ENCODE results near the gene RFX6. TPM values are rescaled to one million over a fixed set of nuclear protein-coding genes. Genes with fewer than 3 reads are reported as not detected.

RFX6 gene
- total RNA-seq, 1 experiment from 2014 or later = not detected

- Histone ChIP-seq H3K36me3 (no peaks in the 10 kb centered on the region), H3K4me3 (no peak overlapping the region), H3K27me3 (no peaks in the 10 kb centered on the region), H3K9me3 (replicated peaks) (no peaks in the 10 kb centered on the region), H3K27ac (no peak overlapping the region), H3K4me1 (no peaks in the 10 kb centered on the region)
- no peak for DNase-seq
These were observed 52.8 kb downstream of the RFX6 start for GRCh38 chr6:116929825-116930224.

- H3K4me1 ChIP-seq = no peaks in the 10 kb centered on the region
- no peak overlapping the region for H3K4me3 ChIP-seq
- no peaks in the 10 kb centered on the region for H3K27me3 ChIP-seq
- no peak for DNase-seq
- no peak overlapping the region for H3K27ac ChIP-seq
- no peaks in the 10 kb centered on the region for H3K9me3 ChIP-seq (replicated peaks)
- H3K36me3 ChIP-seq = no peaks in the 10 kb centered on the region
These were observed 54.4 kb downstream of the RFX6 start for GRCh38 chr6:116931456-116931855.

- Histone ChIP-seq H3K4me1 (no peaks in the 10 kb centered on the region), H3K27me3 (no peaks in the 10 kb centered on the region), H3K4me3 (no peak overlapping the region), H3K9me3 (replicated peaks) (no peaks in the 10 kb centered on the region), H3K27ac (no peak overlapping the region), H3K36me3 (no peaks in the 10 kb centered on the region)
- no peak for DNase-seq
These were observed 55.5 kb downstream of the RFX6 start for GRCh38 chr6:116932496-116932895.

- Histone ChIP-seq H3K36me3 (no peaks in the 10 kb centered on the region), H3K4me1 (no peaks in the 10 kb centered on the region), H3K27me3 (no peaks in the 10 kb centered on the region), H3K9me3 (replicated peaks) (no peaks in the 10 kb centered on the region), H3K27ac (no peak overlapping the region), H3K4me3 (no peak overlapping the region)
- DNase-seq = no peak
These were observed 56.4 kb downstream of the RFX6 start for GRCh38 chr6:116933485-116933884.

- 0 out of 2 replicates have a peak, but pooled peaks cover 3% of the 10 kb centered on the region for H3K27me3 ChIP-seq
- no peak for DNase-seq
- no peaks in the 10 kb centered on the region for H3K4me1 ChIP-seq
- no peak overlapping the region for H3K27ac ChIP-seq
- H3K36me3 ChIP-seq = no peaks in the 10 kb centered on the region
- H3K4me3 ChIP-seq = no peak overlapping the region
- no peaks in the 10 kb centered on the region for H3K9me3 ChIP-seq (replicated peaks)
These were observed 61.3 kb downstream of the RFX6 start for GRCh38 chr6:116938305-116938704.

GRCh38 chr6:116941727-116942126 lies 64.7 kb downstream of the RFX6 start:
- Histone ChIP-seq H3K4me1 (no peaks in the 10 kb centered on the region; the same call in 1 of the 2 replicates), H3K4me3 (no peak overlapping the region), H3K36me3 (no peaks in the 10 kb centered on the region), H3K27ac (no peak overlapping the region), H3K27me3 (0 out of 2 replicates have a peak, but pooled peaks cover 3% of the 10 kb centered on the region), H3K9me3 (replicated peaks) (no peaks in the 10 kb centered on the region)
- peak in 1 of 2 experiments; percentile 6 for DNase-seq

GRCh38 chr6:116945809-116946208 lies 68.8 kb downstream of the RFX6 start:
- Histone ChIP-seq H3K27me3 (0 out of 2 replicates have a peak, but pooled peaks cover 1% of the 10 kb centered on the region), H3K4me3 (no peak overlapping the region), H3K27ac (no peak overlapping the region), H3K4me1 (no peaks in the 10 kb centered on the region; the same call in 1 of the 2 replicates), H3K9me3 (replicated peaks) (no peaks in the 10 kb centered on the region), H3K36me3 (no peaks in the 10 kb centered on the region)
- DNase-seq = peak; percentile 7 to 36

- Histone ChIP-seq H3K27me3 (no peaks in the 10 kb centered on the region), H3K4me1 (no peaks in the 10 kb centered on the region; the same call in 1 of the 2 replicates), H3K9me3 (replicated peaks) (no peaks in the 10 kb centered on the region), H3K36me3 (no peaks in the 10 kb centered on the region), H3K27ac (no peak overlapping the region), H3K4me3 (no peak overlapping the region)
- no peak for DNase-seq
These were observed 71.7 kb downstream of the RFX6 start for GRCh38 chr6:116948533-116949304.

- no peak for DNase-seq
- Histone ChIP-seq H3K27ac (no peak overlapping the region), H3K9me3 (replicated peaks) (no peaks in the 10 kb centered on the region), H3K4me3 (no peak overlapping the region), H3K4me1 (no peaks in the 10 kb centered on the region; the same call in 1 of the 2 replicates), H3K36me3 (no peaks in the 10 kb centered on the region), H3K27me3 (no peaks in the 10 kb centered on the region)
These were observed 72.9 kb downstream of the RFX6 start for GRCh38 chr6:116949964-116950363.

GRCh38 chr6:116954335-116954734 lies 77.3 kb downstream of the RFX6 start:
- no peaks in the 10 kb centered on the region for H3K9me3 ChIP-seq (replicated peaks)
- H3K27me3 ChIP-seq = no peaks in the 10 kb centered on the region
- H3K27ac ChIP-seq = no peak overlapping the region
- no peak for DNase-seq
- H3K4me1 ChIP-seq = no peaks in the 10 kb centered on the region
- H3K36me3 ChIP-seq = no peaks in the 10 kb centered on the region
- H3K4me3 ChIP-seq = no peak overlapping the region

GRCh38 chr6:116954938-116955337 lies 77.9 kb downstream of the RFX6 start:
- no peak overlapping the region for H3K4me3 ChIP-seq
- DNase-seq = no peak

GRCh38 chr6:116955773-116956172 lies 78.7 kb downstream of the RFX6 start:
- no peak overlapping the region for H3K4me3 ChIP-seq
- no peaks in the 10 kb centered on the region for H3K4me1 ChIP-seq
- no peaks in the 10 kb centered on the region for H3K36me3 ChIP-seq
- H3K27me3 ChIP-seq = no peaks in the 10 kb centered on the region
- H3K27ac ChIP-seq = no peak overlapping the region
- no peak for DNase-seq
- no peaks in the 10 kb centered on the region for H3K9me3 ChIP-seq (replicated peaks)

More at GRCh38 chr6:116954938-116955337, 77.9 kb downstream of the RFX6 start:
- no peak overlapping the region for H3K27ac ChIP-seq
- H3K27me3 ChIP-seq = no peaks in the 10 kb centered on the region
- H3K36me3 ChIP-seq = no peaks in the 10 kb centered on the region
- H3K9me3 ChIP-seq (replicated peaks) = no peaks in the 10 kb centered on the region
- no peaks in the 10 kb centered on the region for H3K4me1 ChIP-seq

- no peak overlapping the region for H3K4me3 ChIP-seq
- H3K27me3 ChIP-seq = no peaks in the 10 kb centered on the region
- H3K36me3 ChIP-seq = no peaks in the 10 kb centered on the region
- H3K9me3 ChIP-seq (replicated peaks) = no peaks in the 10 kb centered on the region
- DNase-seq = no peak
- no peak overlapping the region for H3K27ac ChIP-seq
- no peaks in the 10 kb centered on the region for H3K4me1 ChIP-seq
These were observed 86.9 kb downstream of the RFX6 start for GRCh38 chr6:116963972-116964371.

GRCh38 chr6:116966675-116967576 lies 89.9 kb downstream of the RFX6 start:
- H3K27ac ChIP-seq = no peak overlapping the region
- DNase-seq = no peak
- no peak overlapping the region for H3K4me3 ChIP-seq
- H3K27me3 ChIP-seq = no peaks in the 10 kb centered on the region
- no peaks in the 10 kb centered on the region for H3K4me1 ChIP-seq
- no peaks in the 10 kb centered on the region for H3K9me3 ChIP-seq (replicated peaks)
- no peaks in the 10 kb centered on the region for H3K36me3 ChIP-seq

Measured in SJCRH30 (cell line).